Activated T-helper 1 cell treated with anti-CD3 and anti-CD28 coated beads, Interleukin-12 subunit alpha, Interleukin-12 subunit beta, Interleukin-2, Interleukin-4 antibody, amounts not matched to agents 30 ng/mL and 10 ng/mL and 1 ng/mL, durations not matched to agents 14 hours and 24 hours and 36 hours (primary cell): ENCODE results near the gene EXD3. TPM values are rescaled to one million over a fixed set of nuclear protein-coding genes. Genes with fewer than 3 reads are reported as not detected.
A peak's percentile ranks its signal among the peaks of the same experiment; 100 is the strongest.

Source experiments
- DNase-seq: peaks from one replicate; pipeline ENCODE4 v3.0.0; 2021; ENCODE audit warnings: low spot score
- H3K27ac Mint-ChIP-seq: one replicate; pipeline ENCODE4 v1.8.0; 2021; ENCODE audit warnings: mild to moderate bottlenecking, mixed read lengths
- H3K27me3 Mint-ChIP-seq: one replicate; pipeline ENCODE4 v1.8.0; 2022; ENCODE audit warnings: mild to moderate bottlenecking, moderate library complexity, mixed read lengths; ENCODE audit not compliant: insufficient read depth
- H3K36me3 Mint-ChIP-seq: one replicate; pipeline ENCODE4 v1.8.0; 2021; ENCODE audit warnings: low read depth, mixed read lengths
- H3K4me1 Mint-ChIP-seq: one replicate; pipeline ENCODE4 v1.8.0; 2021; ENCODE audit warnings: low read depth, mixed read lengths
- H3K4me3 Mint-ChIP-seq: one replicate; pipeline ENCODE4 v1.8.0; 2021; ENCODE audit warnings: mild to moderate bottlenecking, moderate library complexity, mixed read lengths
- H3K9me3 Mint-ChIP-seq: one replicate; pipeline ENCODE4 v1.8.0; 2021; ENCODE audit warnings: mixed read lengths
- intact Hi-C: fragments of 100-400 bp; cut with micrococcal nuclease; formaldehyde crosslinking; loops from one replicate; pipeline ENCODE4 v1.15.1; 2024
- total RNA-seq: library from RNA; stranded (reverse); gene quantifications from 2 replicates; pipeline ENCODE4 v1.2.3, GENCODE V29; 2022

EXD3 gene
- total RNA-seq, 1 donor from 2014 or later = 4.8 TPM

DNA sequence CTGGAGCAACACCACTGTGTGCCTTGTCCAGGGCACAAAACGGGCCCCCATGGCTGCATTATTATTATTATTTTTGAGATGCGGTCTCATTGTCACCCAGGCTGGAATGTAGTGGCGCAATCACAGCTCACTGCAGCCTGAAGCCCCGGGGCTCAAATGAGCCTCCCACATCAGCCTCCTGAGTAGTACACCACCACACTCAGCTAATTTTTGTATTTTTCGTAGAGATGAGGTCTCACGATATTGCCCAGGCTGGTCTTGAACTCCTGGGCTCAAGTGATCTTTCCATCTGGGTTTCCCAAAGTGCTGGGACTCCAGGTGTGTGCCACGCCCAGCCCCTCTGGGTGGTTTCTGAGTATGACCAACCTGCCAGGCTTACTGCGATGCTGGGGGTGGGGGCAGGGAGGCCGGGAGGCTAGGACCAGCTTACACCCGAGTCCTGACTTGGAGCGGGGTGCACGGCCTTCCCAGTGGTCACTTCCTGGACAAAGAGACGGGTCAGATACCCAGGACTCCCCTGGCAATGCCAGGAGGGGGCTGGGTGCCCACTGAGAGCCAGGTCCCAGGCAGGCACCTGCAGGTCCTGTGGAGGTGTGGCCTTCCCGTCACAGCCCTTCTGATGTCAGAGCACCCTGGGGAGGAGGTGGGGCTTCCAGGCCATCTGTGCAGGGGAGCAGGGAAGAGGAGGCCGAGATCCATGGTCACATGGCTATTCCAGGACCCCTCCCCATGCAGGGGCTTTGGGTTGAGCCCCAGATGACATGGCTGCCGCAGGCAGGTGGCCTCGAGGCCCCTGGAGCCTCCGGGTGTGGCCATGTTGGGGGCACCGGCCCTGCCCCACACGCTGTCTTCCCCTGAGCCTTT is 112.5 kb downstream of the EXD3 start:
- intact Hi-C loops = no loop called here

DNA sequence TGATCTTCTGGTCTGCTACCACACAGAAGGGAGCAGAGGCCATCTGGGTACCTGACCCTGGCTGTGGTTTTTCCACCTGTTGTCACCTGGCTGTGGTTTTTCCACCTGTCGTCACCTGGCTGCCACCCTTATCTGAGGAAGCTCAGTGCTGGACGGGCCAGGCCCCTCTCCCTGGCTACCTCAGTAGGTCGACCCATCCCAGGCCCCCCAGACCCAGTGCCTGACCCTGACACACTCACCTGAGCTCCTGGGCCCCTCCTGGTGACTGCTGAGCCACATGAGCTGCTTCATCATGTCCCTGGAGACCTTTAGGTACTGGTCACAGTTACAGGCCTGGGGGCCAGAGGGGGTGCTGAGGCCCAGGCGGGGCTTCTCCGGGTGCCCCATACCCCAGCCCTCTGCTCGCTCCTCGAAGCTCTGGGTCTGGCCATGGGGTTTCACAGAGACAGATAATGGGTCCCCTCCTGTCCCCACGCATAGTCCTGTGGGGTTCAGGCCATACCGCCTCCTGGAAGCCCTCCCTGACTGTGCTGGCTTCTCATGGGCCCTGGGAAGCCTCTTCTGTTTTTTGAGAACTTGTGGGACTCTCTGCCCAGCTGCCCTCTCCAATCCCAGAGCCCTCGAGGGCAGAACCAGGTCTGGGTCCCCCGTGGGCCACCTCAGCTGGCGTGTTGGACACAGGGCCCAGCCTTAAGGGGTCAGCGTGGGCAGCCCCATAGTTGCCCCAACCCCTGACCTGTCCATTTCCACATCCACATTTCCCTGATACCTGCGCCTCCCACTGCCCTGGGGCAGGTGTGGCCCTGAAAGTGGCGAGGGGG is 113.4 kb downstream of the EXD3 start:
- DNase-seq = no peak
- no peaks in the 10 kb centered on the region for H3K27me3 Mint-ChIP-seq
- no peak overlapping the region for H3K27ac Mint-ChIP-seq
- no peaks in the 10 kb centered on the region for H3K9me3 Mint-ChIP-seq
- H3K36me3 Mint-ChIP-seq = no peaks in the 10 kb centered on the region
- H3K4me3 Mint-ChIP-seq = no peak overlapping the region
- H3K4me1 Mint-ChIP-seq = no peaks in the 10 kb centered on the region
- intact Hi-C loops = no loop called here

More for the DNA sequence above, 112.5 kb downstream of the EXD3 start:
- Mint-ChIP-seq H3K27me3 (no peaks in the 10 kb centered on the region), H3K4me3 (no peak overlapping the region), H3K27ac (no peak overlapping the region), H3K9me3 (no peaks in the 10 kb centered on the region), H3K4me1 (no peaks in the 10 kb centered on the region), H3K36me3 (no peaks in the 10 kb centered on the region)
- no peak for DNase-seq

DNA sequence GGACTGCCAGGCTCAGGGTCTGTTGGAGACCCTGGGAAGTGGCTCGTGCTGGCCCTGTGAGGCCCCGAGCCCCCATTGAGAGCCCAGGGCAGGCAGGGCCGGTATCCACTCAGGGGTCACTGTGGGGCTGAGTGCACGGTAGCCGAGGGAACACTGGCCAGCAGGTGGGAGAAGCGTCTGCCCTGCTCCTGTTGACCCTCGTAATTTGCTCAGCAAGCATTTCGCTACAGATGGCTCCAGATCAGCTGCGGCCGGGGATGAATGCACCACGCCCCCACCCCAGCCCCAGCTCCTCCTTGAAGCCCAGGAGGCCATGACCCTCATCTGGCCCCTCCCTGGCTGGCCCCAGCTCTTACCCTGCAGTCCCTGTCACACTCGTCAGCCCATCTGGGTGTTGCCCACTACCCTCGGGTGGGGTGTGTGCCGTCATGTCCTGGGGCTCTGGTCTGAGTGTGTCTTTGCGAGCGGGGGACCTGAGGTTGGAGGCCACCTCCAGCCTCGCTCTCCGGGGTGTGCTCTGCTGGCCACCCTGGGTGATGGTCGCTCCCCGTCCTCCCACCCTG is 114.8 kb downstream of the EXD3 start:
- Mint-ChIP-seq H3K36me3 (no peaks in the 10 kb centered on the region), H3K27me3 (peaks cover 2% of the 10 kb centered on the region), H3K27ac (no peak overlapping the region), H3K4me3 (no peak overlapping the region), H3K9me3 (no peaks in the 10 kb centered on the region), H3K4me1 (no peaks in the 10 kb centered on the region)
- DNase-seq = no peak
- intact Hi-C loops = no loop called here

DNA sequence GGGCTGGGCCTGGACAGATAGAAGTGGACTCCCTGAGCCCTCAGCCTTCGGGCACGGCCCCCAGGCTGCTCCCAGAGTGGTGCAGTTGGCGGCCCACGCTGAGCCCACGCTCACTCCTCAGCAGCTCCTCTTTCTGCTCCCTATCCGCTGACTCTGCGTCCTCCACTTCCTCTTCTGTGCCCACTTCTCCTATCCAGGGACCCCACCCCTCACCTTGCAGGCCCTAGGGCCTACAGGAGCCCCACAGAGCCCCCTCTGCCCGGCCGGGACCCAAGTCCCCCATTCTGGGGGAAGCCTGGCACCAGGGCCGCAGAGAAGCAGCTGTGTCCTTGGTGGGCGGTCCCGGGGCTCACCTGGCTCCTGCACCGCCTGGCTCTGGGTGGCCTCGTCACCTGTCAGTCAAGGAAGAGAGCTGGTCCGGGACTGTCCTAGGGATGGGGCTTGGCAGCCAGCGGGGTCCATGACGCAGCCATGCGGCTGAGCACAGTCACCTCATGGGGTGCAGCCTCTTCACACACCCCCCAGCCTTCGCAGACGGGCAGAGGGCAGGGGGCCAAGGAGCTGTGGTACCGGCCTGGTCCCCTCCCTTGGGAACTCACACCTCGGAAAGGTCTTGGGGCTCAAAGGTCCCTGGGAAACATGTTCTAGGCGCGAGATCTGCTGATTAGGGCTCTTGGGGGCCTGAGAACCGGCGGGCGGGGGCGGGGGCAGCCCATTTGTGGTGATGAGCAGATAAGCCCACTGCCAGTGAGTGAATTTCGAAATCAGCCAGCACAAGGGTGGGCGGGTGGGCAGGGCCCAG is 115.5 kb downstream of the EXD3 start:
- intact Hi-C loops = no loop called here

DNA sequence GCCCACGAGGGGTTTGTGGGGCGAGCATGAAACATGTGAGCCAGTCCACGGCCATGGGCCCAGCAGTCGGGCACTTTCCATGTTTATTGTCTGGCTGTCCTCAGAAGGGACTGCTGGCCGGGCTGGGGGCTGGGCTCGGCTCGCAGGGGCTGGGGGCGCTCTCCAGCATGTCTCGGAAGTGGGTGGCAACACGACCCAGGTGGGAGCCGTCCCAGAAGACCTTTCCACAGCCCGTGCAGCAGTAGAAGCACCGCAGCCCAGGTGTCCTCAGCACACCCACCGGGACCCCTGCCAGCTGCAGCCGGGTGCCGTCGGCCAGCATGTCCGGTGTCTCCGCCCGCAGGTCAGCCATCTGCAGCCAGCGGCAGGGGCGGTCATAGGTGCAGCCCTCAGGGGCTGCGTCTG is 116.1 kb downstream of the EXD3 start:
- Mint-ChIP-seq H3K27ac (no peak overlapping the region), H3K36me3 (no peaks in the 10 kb centered on the region), H3K4me3 (no peak overlapping the region), H3K9me3 (no peaks in the 10 kb centered on the region), H3K4me1 (no peaks in the 10 kb centered on the region), H3K27me3 (peaks cover 2% of the 10 kb centered on the region)
- intact Hi-C loops = no loop called here
- DNase-seq = no peak

More for the DNA sequence above, 115.5 kb downstream of the EXD3 start:
- no peaks in the 10 kb centered on the region for H3K4me1 Mint-ChIP-seq
- H3K9me3 Mint-ChIP-seq = no peaks in the 10 kb centered on the region
- H3K27me3 Mint-ChIP-seq = peaks cover 2% of the 10 kb centered on the region
- DNase-seq = no peak
- H3K27ac Mint-ChIP-seq = no peak overlapping the region
- no peaks in the 10 kb centered on the region for H3K36me3 Mint-ChIP-seq
- H3K4me3 Mint-ChIP-seq = no peak overlapping the region

DNA sequence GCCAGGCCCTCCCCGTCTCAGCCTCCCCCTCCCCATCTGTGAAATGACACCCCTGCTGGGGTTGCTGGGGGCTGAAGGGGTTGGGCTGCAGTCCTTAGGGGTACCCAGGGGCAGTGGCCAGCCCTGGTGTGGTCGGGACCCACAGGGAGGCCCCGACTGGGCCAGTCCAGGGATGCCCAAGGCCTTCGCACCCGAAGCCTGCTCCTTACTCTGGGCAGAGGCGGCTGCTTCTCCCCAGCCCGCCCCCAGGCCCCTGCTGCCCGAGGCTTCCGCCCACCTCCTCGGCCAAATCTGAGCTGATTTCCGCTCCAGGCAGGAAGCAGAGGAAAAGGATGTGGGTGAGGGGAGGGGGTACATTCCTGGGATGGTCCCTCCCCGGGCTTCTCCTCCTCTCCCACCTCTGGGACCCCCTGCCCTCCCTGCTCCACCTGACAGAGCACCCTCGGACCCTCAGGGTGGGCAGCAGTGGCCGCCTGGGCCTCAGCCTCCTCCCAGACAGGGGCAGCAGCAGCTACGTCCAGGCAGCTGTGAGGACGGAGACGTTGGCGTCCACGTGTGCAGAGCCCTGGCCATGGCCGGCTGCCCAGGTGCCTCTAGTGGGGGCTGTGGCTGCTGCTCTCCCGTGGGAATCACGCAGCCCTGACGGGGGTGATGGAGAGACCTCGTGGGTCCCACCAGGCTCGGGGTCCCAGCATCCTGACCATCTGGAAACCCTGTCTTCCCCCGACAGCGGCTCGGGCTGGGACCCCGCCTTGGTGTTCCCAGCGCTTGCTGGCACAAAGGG is 116.7 kb downstream of the EXD3 start:
- H3K27me3 Mint-ChIP-seq = peaks cover 2% of the 10 kb centered on the region
- no peaks in the 10 kb centered on the region for H3K4me1 Mint-ChIP-seq
- no peak overlapping the region for H3K4me3 Mint-ChIP-seq
- H3K27ac Mint-ChIP-seq = no peak overlapping the region
- no peaks in the 10 kb centered on the region for H3K9me3 Mint-ChIP-seq
- no peak for DNase-seq
- H3K36me3 Mint-ChIP-seq = no peaks in the 10 kb centered on the region
- intact Hi-C loops = no loop called here

DNA sequence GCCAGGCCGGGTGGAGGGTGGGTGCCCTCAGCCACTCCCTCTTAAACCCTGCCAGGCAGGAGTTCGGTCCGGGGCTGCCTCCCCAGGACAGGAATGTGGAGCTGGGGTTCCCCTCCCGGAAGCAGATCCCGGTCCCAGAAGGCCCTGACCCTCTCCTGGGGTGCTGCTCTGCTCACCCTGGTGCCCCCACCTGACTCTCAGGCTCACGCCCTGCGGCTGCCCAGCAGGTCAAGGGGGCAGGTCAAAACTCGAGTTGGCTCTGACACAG is 117.2 kb downstream of the EXD3 start:
- H3K27me3 Mint-ChIP-seq = peaks cover 4% of the 10 kb centered on the region
- peak overlapping the region; percentile 84 for H3K27ac Mint-ChIP-seq
- no peak overlapping the region for H3K4me3 Mint-ChIP-seq
- H3K9me3 Mint-ChIP-seq = no peaks in the 10 kb centered on the region
- no peaks in the 10 kb centered on the region for H3K36me3 Mint-ChIP-seq
- DNase-seq = no peak
- H3K4me1 Mint-ChIP-seq = peaks cover 3% of the 10 kb centered on the region
- intact Hi-C loops = no loop called here

DNA sequence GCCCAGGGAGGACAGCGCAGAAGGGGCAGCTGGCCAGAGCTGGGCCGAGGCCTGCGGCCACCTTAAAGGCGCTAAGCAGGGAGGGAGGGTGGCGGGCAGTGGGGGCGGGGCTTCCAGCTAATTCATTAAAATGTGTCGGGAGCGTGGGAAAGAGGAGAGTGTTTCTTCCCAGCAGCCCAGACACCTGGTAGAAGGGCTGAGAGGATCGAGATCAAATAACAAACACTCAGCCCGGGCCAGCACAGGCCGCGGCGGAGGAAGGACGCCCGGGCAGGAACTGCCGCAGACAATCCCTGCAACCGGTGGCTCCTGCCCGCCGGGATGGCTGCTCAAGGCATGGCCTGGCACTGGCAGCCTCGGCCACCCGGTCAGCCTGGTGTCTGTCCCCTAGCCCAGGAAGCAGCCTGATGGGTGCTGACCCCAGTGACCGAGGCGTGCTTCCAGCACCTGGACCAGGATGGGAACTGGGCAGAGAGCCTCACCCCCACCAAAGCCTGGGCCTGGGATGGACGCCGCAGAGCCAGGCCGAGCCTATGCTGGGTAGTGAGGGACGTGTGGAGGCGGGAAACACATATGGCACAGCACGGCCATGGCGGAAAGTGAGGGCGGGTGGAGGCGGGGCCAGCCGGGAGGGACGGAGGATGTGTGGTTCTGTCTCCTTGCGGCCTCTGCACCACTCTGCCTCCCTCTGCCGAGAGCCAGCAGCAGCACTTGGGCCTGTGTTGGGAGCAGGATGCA is 117.7 kb downstream of the EXD3 start:
- intact Hi-C loops = no loop called here
- peaks cover 5% of the 10 kb centered on the region for H3K4me1 Mint-ChIP-seq

DNA sequence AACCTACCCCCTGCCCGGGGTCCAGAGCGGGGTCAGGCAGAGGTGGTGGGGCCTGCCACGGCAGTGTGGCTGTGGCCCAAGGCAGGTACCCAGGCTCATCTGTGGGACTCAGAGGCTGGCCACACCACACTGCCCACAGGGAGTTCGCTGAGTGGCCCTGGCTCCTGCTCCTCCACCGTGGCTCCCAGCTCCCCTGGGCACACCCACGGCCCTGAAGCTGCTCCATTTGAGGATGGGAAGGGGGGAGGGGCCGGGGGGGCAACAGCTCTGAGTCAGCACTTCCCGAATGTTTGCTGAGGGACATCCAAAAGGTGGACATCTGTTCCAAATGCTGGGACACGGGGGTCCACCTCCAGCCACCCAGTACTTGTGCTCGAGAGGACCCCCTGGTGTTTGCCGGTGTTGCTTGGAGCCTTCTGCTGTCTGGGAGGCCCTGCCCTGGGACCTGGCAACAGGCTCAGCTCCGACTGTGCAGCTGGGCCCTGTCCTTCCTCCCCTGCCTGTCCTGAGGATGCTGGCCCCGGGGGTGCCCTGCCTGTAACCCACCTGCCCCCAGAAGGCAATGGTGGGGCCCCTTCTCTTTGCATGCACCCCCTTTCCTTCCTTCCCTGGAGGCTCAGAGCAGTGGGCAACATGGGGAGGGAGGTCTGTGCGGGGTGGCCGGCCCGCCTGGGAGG is 118.4 kb downstream of the EXD3 start:
- Mint-ChIP-seq H3K4me3 (no peak overlapping the region), H3K27ac (no peak overlapping the region), H3K9me3 (no peaks in the 10 kb centered on the region), H3K4me1 (peaks cover 9% of the 10 kb centered on the region), H3K36me3 (no peaks in the 10 kb centered on the region), H3K27me3 (peaks cover 12% of the 10 kb centered on the region)
- DNase-seq = no peak
- intact Hi-C loops = no loop called here

More for the DNA sequence above, 117.7 kb downstream of the EXD3 start:
- Mint-ChIP-seq H3K27ac (peak overlapping the region; percentile 84), H3K27me3 (peaks cover 6% of the 10 kb centered on the region), H3K9me3 (no peaks in the 10 kb centered on the region), H3K36me3 (no peaks in the 10 kb centered on the region), H3K4me3 (peak overlapping the region; percentile 39)
- peak; percentile 51 for DNase-seq

DNA sequence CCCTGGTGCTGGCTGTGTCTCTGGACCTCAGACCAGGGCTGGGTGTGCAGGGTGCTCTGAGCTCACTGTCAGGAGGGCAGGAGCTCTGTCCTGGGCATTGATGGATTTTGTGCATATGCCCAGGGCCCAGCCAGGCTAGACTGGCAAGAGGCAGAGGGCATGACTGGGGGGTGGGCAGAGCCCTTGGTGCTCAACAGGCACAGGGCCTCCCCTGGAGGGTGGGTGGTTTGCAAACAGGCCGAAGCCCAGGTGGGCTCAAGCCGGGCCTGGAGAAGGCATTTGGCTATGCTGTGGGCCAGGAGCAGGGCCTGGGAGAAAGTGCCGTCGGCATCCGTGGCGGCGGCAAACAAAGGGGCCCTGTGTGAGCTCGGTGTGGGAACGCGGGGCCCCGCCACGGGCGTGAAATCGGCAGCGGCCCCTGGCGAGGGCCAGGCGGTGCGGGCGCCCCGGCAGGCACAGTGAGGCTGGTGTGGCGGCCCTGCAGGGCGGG is 119.0 kb downstream of the EXD3 start:
- Mint-ChIP-seq H3K4me3 (no peak overlapping the region), H3K36me3 (no peaks in the 10 kb centered on the region)
- intact Hi-C loops = no loop called here

DNA sequence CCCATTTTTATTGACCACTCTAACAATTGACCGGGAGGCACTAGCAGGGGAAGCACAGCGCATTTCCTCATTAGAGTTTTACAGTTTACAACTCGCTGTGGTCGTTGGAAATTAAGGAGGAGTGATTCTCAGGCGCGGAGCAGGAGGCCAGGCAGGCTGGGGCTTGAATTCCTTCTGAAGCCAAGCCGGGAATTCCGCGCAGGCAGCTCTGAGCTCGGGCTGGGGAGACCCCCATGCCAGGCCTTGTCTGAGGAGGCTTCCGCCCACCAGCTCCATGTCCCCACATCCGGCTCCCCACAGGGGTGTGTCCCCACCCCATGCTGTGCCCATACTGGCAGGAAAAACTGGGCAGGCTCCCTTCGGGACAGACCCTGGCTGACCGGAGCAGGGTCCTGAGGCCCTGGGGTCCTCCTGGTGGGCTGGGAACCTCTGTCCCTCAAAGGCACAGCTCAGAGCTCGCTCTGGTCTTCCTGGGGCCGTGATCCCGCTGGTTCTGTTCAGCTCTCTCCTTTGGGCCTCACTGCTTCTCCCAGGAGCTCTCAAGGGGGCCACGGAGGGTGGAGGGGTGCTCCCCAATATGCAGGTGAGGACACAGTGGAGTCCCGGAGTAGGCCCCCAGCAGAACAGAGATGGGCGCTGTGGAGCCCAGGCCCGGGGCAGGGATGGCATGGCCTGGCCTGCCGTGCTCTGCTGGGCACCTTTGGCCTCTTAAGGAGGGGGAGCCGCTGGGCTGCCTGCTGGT is 119.6 kb downstream of the EXD3 start:
- Mint-ChIP-seq H3K27me3 (peaks cover 21% of the 10 kb centered on the region), H3K9me3 (no peaks in the 10 kb centered on the region), H3K36me3 (no peaks in the 10 kb centered on the region), H3K4me1 (peaks cover 9% of the 10 kb centered on the region), H3K27ac (no peak overlapping the region), H3K4me3 (no peak overlapping the region)
- no peak for DNase-seq
- intact Hi-C loops = no loop called here

More for the DNA sequence above, 119.0 kb downstream of the EXD3 start:
- H3K4me1 Mint-ChIP-seq = peaks cover 9% of the 10 kb centered on the region
- no peak for DNase-seq
- H3K27ac Mint-ChIP-seq = no peak overlapping the region
- H3K27me3 Mint-ChIP-seq = peaks cover 17% of the 10 kb centered on the region
- no peaks in the 10 kb centered on the region for H3K9me3 Mint-ChIP-seq
